Measurements from ENCODE around the gene NCAPD2.

DNA sequence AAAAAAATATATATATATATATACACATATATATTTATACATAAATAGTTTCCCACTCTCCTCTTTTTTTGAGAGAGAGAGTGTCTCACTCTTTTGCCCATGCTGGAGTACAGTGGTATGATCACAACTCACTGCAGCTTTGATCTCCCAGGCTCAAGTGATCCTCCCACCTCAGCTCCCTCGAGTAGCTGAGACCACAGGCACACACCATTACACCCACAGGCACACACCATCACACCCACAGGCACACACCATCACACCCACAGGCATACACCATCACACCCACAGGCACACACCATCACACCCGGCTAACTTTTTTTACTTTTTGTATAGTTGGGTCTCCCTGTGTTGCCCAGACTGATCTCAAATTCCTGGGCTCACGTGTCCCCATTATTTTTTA, 26.3 kb downstream of the NCAPD2 start:
- TF ChIP-seq, protein P1, sequence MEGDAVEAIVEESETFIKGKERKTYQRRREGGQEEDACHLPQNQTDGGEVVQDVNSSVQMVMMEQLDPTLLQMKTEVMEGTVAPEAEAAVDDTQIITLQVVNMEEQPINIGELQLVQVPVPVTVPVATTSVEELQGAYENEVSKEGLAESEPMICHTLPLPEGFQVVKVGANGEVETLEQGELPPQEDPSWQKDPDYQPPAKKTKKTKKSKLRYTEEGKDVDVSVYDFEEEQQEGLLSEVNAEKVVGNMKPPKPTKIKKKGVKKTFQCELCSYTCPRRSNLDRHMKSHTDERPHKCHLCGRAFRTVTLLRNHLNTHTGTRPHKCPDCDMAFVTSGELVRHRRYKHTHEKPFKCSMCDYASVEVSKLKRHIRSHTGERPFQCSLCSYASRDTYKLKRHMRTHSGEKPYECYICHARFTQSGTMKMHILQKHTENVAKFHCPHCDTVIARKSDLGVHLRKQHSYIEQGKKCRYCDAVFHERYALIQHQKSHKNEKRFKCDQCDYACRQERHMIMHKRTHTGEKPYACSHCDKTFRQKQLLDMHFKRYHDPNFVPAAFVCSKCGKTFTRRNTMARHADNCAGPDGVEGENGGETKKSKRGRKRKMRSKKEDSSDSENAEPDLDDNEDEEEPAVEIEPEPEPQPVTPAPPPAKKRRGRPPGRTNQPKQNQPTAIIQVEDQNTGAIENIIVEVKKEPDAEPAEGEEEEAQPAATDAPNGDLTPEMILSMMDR (tag by site-specific recombination; IDR thresholded peaks at IDR 0.05), result no peak
- TF ChIP-seq, protein P2, sequence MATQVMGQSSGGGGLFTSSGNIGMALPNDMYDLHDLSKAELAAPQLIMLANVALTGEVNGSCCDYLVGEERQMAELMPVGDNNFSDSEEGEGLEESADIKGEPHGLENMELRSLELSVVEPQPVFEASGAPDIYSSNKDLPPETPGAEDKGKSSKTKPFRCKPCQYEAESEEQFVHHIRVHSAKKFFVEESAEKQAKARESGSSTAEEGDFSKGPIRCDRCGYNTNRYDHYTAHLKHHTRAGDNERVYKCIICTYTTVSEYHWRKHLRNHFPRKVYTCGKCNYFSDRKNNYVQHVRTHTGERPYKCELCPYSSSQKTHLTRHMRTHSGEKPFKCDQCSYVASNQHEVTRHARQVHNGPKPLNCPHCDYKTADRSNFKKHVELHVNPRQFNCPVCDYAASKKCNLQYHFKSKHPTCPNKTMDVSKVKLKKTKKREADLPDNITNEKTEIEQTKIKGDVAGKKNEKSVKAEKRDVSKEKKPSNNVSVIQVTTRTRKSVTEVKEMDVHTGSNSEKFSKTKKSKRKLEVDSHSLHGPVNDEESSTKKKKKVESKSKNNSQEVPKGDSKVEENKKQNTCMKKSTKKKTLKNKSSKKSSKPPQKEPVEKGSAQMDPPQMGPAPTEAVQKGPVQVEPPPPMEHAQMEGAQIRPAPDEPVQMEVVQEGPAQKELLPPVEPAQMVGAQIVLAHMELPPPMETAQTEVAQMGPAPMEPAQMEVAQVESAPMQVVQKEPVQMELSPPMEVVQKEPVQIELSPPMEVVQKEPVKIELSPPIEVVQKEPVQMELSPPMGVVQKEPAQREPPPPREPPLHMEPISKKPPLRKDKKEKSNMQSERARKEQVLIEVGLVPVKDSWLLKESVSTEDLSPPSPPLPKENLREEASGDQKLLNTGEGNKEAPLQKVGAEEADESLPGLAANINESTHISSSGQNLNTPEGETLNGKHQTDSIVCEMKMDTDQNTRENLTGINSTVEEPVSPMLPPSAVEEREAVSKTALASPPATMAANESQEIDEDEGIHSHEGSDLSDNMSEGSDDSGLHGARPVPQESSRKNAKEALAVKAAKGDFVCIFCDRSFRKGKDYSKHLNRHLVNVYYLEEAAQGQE (tag by site-specific recombination; IDR thresholded peaks at IDR 0.05), result no peak
- TF ChIP-seq BCL11A (tag by site-specific recombination; IDR thresholded peaks at IDR 0.05; ENCODE audit: low read depth), result no peak
- no peak for TF ChIP-seq ZNF175 (tag by site-specific recombination; IDR thresholded peaks at IDR 0.05)
- TF ChIP-seq, protein P3, sequence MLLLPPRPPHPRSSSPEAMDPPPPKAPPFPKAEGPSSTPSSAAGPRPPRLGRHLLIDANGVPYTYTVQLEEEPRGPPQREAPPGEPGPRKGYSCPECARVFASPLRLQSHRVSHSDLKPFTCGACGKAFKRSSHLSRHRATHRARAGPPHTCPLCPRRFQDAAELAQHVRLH (tag by site-specific recombination; IDR thresholded peaks at IDR 0.05), result no peak
